ENCODE results near the gene THADA. TPM values are rescaled to one million over a fixed set of nuclear protein-coding genes. Genes with fewer than 3 reads are reported as not detected.

THADA gene
- total and polyA plus RNA-seq, 2 donors (not counting 3 experiments of a cell fraction or from before 2014, with no cell fraction given): 22.6 to 25.3 TPM

GRCh38 chr2:43288417-43289305 lies 307.2 kb downstream of the THADA start:
- FAIRE-seq (no peak), DNase-seq (ENCODE audit: low read depth, low spot score) (no peak)
- dilution Hi-C loops (cut with MboI; ENCODE audit: extremely low pct_ligation_motif_present, low sequenced_read_pairs): no loop called here
- BruUV-seq (replicated peaks): no TSS peak
- no peak overlapping the region for H3K27ac ChIP-seq (ENCODE audit: insufficient read depth, low read depth, low read length)
- intact Hi-C loops (cut with micrococcal nuclease): no loop called here
- TF ChIP-seq CTCF (IDR thresholded peaks at IDR 0.05; ENCODE audit: extremely low read depth in 1 of 2, insufficient read depth in 1 of 2, low read depth in 1 of 2, low read length in 2 of 2) (no peak), MAX (IDR thresholded peaks at IDR 0.05; ENCODE audit: insufficient read depth, insufficient read length) (no peak), GATA2 (IDR thresholded peaks at IDR 0.05; ENCODE audit: insufficient read depth, insufficient read length, low read depth, low read length) (no peak), POLR2A (IDR thresholded peaks at IDR 0.05; ENCODE audit: low read depth, low read length) (no peak), FOS (IDR thresholded peaks at IDR 0.05; ENCODE audit: borderline replicate concordance, insufficient read depth, low read length) (no peak), EZH2 (IDR thresholded peaks at IDR 0.05; ENCODE audit: borderline replicate concordance, low read depth, low read length, severe bottlenecking) (no peak), POLR2AphosphoS5 (IDR thresholded peaks at IDR 0.05; ENCODE audit: insufficient read depth, low read depth, low read length) (no peak), JUN (IDR thresholded peaks at IDR 0.05; ENCODE audit: borderline replicate concordance, insufficient read depth, insufficient read length, low read depth) (no peak), MYC (IDR thresholded peaks at IDR 0.05; ENCODE audit: low read depth, low read length) (no peak)
- no peak overlapping the region for H3K4me3 ChIP-seq (replicated peaks in 1 of 3; ENCODE audit: insufficient read depth in 1 of 3, low read depth in 1 of 3, low read length in 3 of 3)
- peaks cover 5% of the 10 kb centered on the region for H3K4me1 ChIP-seq (ENCODE audit: control insufficient read depth, extremely low read depth, insufficient read depth, low read length)
- no peaks in the 10 kb centered on the region for H3K9me1 ChIP-seq (replicated peaks; ENCODE audit: control insufficient read depth, extremely low read depth, insufficient read depth, low read length)
- H2AFZ ChIP-seq (ENCODE audit: low read depth, low read length): no peak overlapping the region
- H3K36me3 ChIP-seq (ENCODE audit: control insufficient read depth in 2 of 2, extremely low read depth in 1 of 2, insufficient read depth in 2 of 2, low read length in 2 of 2): peaks cover 0 to 9% of the 10 kb centered on the region in 2 experiments
- no peak overlapping the region for H3K9ac ChIP-seq (replicated peaks; ENCODE audit: extremely low read depth, insufficient read depth, low read length)
- H3K27me3 ChIP-seq (ENCODE audit: control insufficient read depth in 2 of 2, insufficient read depth in 2 of 2, low read length in 2 of 2): no peaks in the 10 kb centered on the region
- ChIA-PET POLR2A (no interaction called here), CTCF (interaction anchor here (1.0 kb wide), 1 partner anchor 12 kb away, joined by 3 read pairs; no protein-coding TSS in a partner anchor)
- H4K20me1 ChIP-seq (replicated peaks; ENCODE audit: control insufficient read depth, extremely low read depth, insufficient read depth, low read length): no peaks in the 10 kb centered on the region
- H3K79me2 ChIP-seq (ENCODE audit: control insufficient read depth, insufficient read depth, low read length): no peaks in the 10 kb centered on the region
- H3K9me3 ChIP-seq (replicated peaks; ENCODE audit: control insufficient read depth, insufficient read depth, low read length): peaks cover 2% of the 10 kb centered on the region
- no peak overlapping the region for H3K4me2 ChIP-seq (ENCODE audit: insufficient read depth, low read length)

Measured in endothelial cell of umbilical vein (primary cell).